BLaER1 treated with 17β-estradiol and CSF1 and Interleukin-3, amounts not matched to agents 10 nM and 100 nM (cell line): ENCODE data around the gene CLCN7.

Source experiments
- H3K27ac ChIP-seq, 11 experiments: shearing (Covaris generic); formaldehyde crosslinking; 2 replicates each; pipeline ENCODE4 v1.8.1; 2022
- H3K27me3 ChIP-seq, 11 experiments: shearing (Covaris generic); formaldehyde crosslinking; 2 replicates each; pipeline ENCODE4 v1.8.1; 2022
- H3K36me3 ChIP-seq, 11 experiments: shearing (Covaris generic); formaldehyde crosslinking; 2 replicates each; pipeline ENCODE4 v1.8.1; 2022
- H3K4me1 ChIP-seq, 10 experiments: shearing (Covaris generic); formaldehyde crosslinking; 2 replicates each; pipeline ENCODE4 v1.8.1; 2022
- H3K4me2 ChIP-seq, 11 experiments: shearing (Covaris generic); formaldehyde crosslinking; 2 replicates each; pipeline ENCODE4 v1.8.1; 2022
- H3K4me3 ChIP-seq, 10 experiments: shearing (Covaris generic); formaldehyde crosslinking; 2 replicates each; pipeline ENCODE4 v1.8.1; 2022
- H3K9ac ChIP-seq, 11 experiments: shearing (Covaris generic); formaldehyde crosslinking; 2 replicates each; pipeline ENCODE4 v1.8.1; 2022
- H3K9me3 ChIP-seq, 11 experiments: shearing (Covaris generic); formaldehyde crosslinking; replicated peaks in 1 of 11; 2 replicates each; pipeline ENCODE4 v1.8.1; 2022
- H4K20me1 ChIP-seq, 11 experiments: shearing (Covaris generic); formaldehyde crosslinking; 2 replicates each; pipeline ENCODE4 v1.8.1; 2022
- Cebpa-rat ChIP-seq, 11 experiments: shearing (Covaris generic); IDR thresholded peaks; 2 replicates each; pipeline ENCODE4 v1.8.1; 2022

CLCN7 gene

GRCh38 chr16:1438229-1439057 is 36.4 kb downstream of the CLCN7 start:
- Histone ChIP-seq H3K27me3 (no peaks in the 10 kb centered on the region), H3K27ac (peak overlapping the region in 3 of 11 experiments; percentile 31 to 41 (median 40); a peak in 5 of 22 replicates), H3K9me3 (no peaks in the 10 kb centered on the region), H3K9ac (peak overlapping the region in 2 of 11 experiments; percentile 44 to 47; a peak in 1 of 22 replicates), H3K4me1 (peaks cover 4 to 83% (median 64%) of the 10 kb centered on the region in 10 experiments; a peak in 18 of 20 replicates), H3K36me3 (no peaks in the 10 kb centered on the region; a peak in 2 of 22 replicates), H3K4me2 (peak overlapping the region in 6 of 11 experiments; percentile 17 to 52 (median 42); a peak in 9 of 22 replicates), H4K20me1 (no peaks in the 10 kb centered on the region), H3K4me3 (no peak overlapping the region)
- TF ChIP-seq Cebpa-rat (IDR thresholded peaks at IDR 0.05) = no peak

- H3K27me3 ChIP-seq = no peaks in the 10 kb centered on the region; a peak in 1 of 22 replicates
- H3K4me3 ChIP-seq = no peak overlapping the region
- H3K9ac ChIP-seq = peak overlapping the region in 1 of 11 experiments; percentile 33; a peak in 2 of 22 replicates
- no peaks in the 10 kb centered on the region for H4K20me1 ChIP-seq
- TF ChIP-seq Cebpa-rat (IDR thresholded peaks at IDR 0.05) = no peak
- H3K9me3 ChIP-seq = no peaks in the 10 kb centered on the region
- H3K4me2 ChIP-seq = peak overlapping the region in 4 of 11 experiments; percentile 27 to 49 (median 36); a peak in 1 of 22 replicates
- peaks cover 12 to 83% (median 65%) of the 10 kb centered on the region in 10 experiments for H3K4me1 ChIP-seq
- H3K36me3 ChIP-seq = no peaks in the 10 kb centered on the region; a peak in 1 of 22 replicates
- peak overlapping the region in 1 of 11 experiments; percentile 18; a peak in 1 of 22 replicates for H3K27ac ChIP-seq
Measured at GRCh38 chr16:1437606-1438005, 37.2 kb downstream of the CLCN7 start.

GRCh38 chr16:1436731-1437355 is 38.0 kb downstream of the CLCN7 start:
- H3K9me3 ChIP-seq = no peaks in the 10 kb centered on the region
- peak overlapping the region in 2 of 11 experiments; percentile 4 to 15; a peak in 2 of 22 replicates for H3K27ac ChIP-seq
- no peaks in the 10 kb centered on the region; a peak in 1 of 22 replicates for H3K36me3 ChIP-seq
- peaks cover 0 to under 1% (median 0%) of the 10 kb centered on the region in 11 experiments; a peak in 1 of 22 replicates for H3K27me3 ChIP-seq
- H4K20me1 ChIP-seq = no peaks in the 10 kb centered on the region
- H3K4me1 ChIP-seq = peaks cover 16 to 84% (median 72%) of the 10 kb centered on the region in 10 experiments
- H3K4me2 ChIP-seq = peak overlapping the region in 7 of 11 experiments; percentile 6 to 41 (median 30); a peak in 12 of 22 replicates
- H3K4me3 ChIP-seq = no peak overlapping the region
- H3K9ac ChIP-seq = 0 out of 22 replicates have a peak overlapping the region, but pooled peaks of 2 of the 11 experiments have one; percentile 9 to 41
- TF ChIP-seq Cebpa-rat (IDR thresholded peaks at IDR 0.05) = no peak

GRCh38 chr16:1435921-1436697 is 38.7 kb downstream of the CLCN7 start:
- TF ChIP-seq Cebpa-rat (IDR thresholded peaks at IDR 0.05) = no peak
- no peaks in the 10 kb centered on the region for H3K9me3 ChIP-seq
- H3K4me1 ChIP-seq = peaks cover 23 to 84% (median 74%) of the 10 kb centered on the region in 10 experiments
- no peaks in the 10 kb centered on the region; a peak in 1 of 22 replicates for H3K36me3 ChIP-seq
- H3K4me2 ChIP-seq = peak overlapping the region in 6 of 11 experiments; percentile 6 to 41 (median 30); a peak in 9 of 22 replicates
- 0 out of 22 replicates have a peak overlapping the region, but pooled peaks of 3 of the 11 experiments have one; percentile 9 to 41 (median 14) for H3K9ac ChIP-seq
- H4K20me1 ChIP-seq = no peaks in the 10 kb centered on the region
- H3K27ac ChIP-seq = peak overlapping the region in 2 of 11 experiments; percentile 4 to 15; a peak in 2 of 22 replicates
- no peak overlapping the region for H3K4me3 ChIP-seq
- H3K27me3 ChIP-seq = peaks cover 0 to 4% (median 0%) of the 10 kb centered on the region in 11 experiments; a peak in 1 of 22 replicates

GRCh38 chr16:1434644-1435592 is 39.9 kb downstream of the CLCN7 start:
- H3K9me3 ChIP-seq = no peaks in the 10 kb centered on the region
- H3K4me3 ChIP-seq = no peak overlapping the region
- H3K27me3 ChIP-seq = peaks cover 0 to 4% (median 0%) of the 10 kb centered on the region in 11 experiments; a peak in 1 of 22 replicates
- no peaks in the 10 kb centered on the region for H4K20me1 ChIP-seq
- peak overlapping the region in 2 of 11 experiments; percentile 6 to 8; a peak in 1 of 22 replicates for H3K4me2 ChIP-seq
- H3K4me1 ChIP-seq = peaks cover 35 to 92% (median 83%) of the 10 kb centered on the region in 10 experiments
- no peak for TF ChIP-seq Cebpa-rat (IDR thresholded peaks at IDR 0.05)
- H3K27ac ChIP-seq = no peak overlapping the region; a peak in 1 of 22 replicates
- no peaks in the 10 kb centered on the region; a peak in 1 of 22 replicates for H3K36me3 ChIP-seq
- no peak overlapping the region; a peak in 1 of 22 replicates for H3K9ac ChIP-seq

- H3K4me1 ChIP-seq = peaks cover 46 to 92% (median 84%) of the 10 kb centered on the region in 10 experiments
- H3K4me2 ChIP-seq = peak overlapping the region; percentile 67 to 99 (median 94); a peak in 21 of 22 replicates
- peaks cover 0 to 4% (median 0%) of the 10 kb centered on the region in 11 experiments; a peak in 1 of 22 replicates for H3K27me3 ChIP-seq
- H3K27ac ChIP-seq = peak overlapping the region in 9 of 11 experiments; percentile 39 to 84 (median 78); a peak in 17 of 22 replicates
- no peaks in the 10 kb centered on the region for H3K9me3 ChIP-seq
- H3K4me3 ChIP-seq = peak overlapping the region in 8 of 10 experiments; percentile 43 to 66 (median 55); a peak in 15 of 20 replicates
- H4K20me1 ChIP-seq = no peaks in the 10 kb centered on the region
- no peaks in the 10 kb centered on the region; a peak in 1 of 22 replicates for H3K36me3 ChIP-seq
- TF ChIP-seq Cebpa-rat (IDR thresholded peaks at IDR 0.05) = no peak
- peak overlapping the region in 10 of 11 experiments; percentile 43 to 80 (median 78); a peak in 18 of 22 replicates for H3K9ac ChIP-seq
Measured at GRCh38 chr16:1433756-1434155, 41.1 kb downstream of the CLCN7 start.

- Histone ChIP-seq H3K4me1 (peaks cover 48 to 94% (median 85%) of the 10 kb centered on the region in 10 experiments), H3K36me3 (no peaks in the 10 kb centered on the region; a peak in 1 of 22 replicates), H3K9me3 (no peaks in the 10 kb centered on the region), H3K27me3 (peaks cover 0 to 4% (median 0%) of the 10 kb centered on the region in 11 experiments; a peak in 1 of 22 replicates), H3K4me2 (peak overlapping the region; percentile 67 to 99 (median 94)), H3K9ac (peak overlapping the region; percentile 43 to 80 (median 77); a peak in 20 of 22 replicates), H3K27ac (peak overlapping the region in 10 of 11 experiments; percentile 5 to 84 (median 78); a peak in 18 of 22 replicates), H4K20me1 (no peaks in the 10 kb centered on the region), H3K4me3 (peak overlapping the region in 8 of 10 experiments; percentile 43 to 66 (median 55); a peak in 16 of 20 replicates)
- no peak for TF ChIP-seq Cebpa-rat (IDR thresholded peaks at IDR 0.05)
Measured at GRCh38 chr16:1433263-1433560, 41.6 kb downstream of the CLCN7 start.
